PC-9 (cell line): ENCODE results near the gene MEGF8. TPM values are rescaled to one million over a fixed set of nuclear protein-coding genes. Genes with fewer than 3 reads are reported as not detected.
A peak's percentile ranks its signal among the peaks of the same experiment; 100 is the strongest.

Experiments used
- BruUV-seq: library from RNA; stranded (reverse); fragments of 400-500 nt; replicated peaks from 2 replicates; lab custom pipeline; 2021; lab: Mats Ljungman, UMichigan
- CTCF ChIA-PET: fragments of 300-600 bp; sonication (Branson Sonifier 250); formaldehyde crosslinking; loops from one replicate; lab custom pipeline; 2022; ENCODE audit warnings: antibody characterized with exemption; lab: Charles Lee
- POLR2A ChIA-PET: fragments of 300-600 bp; sonication (Branson Sonifier 250); formaldehyde crosslinking; loops from one replicate; lab custom pipeline; 2022; ENCODE audit warnings: antibody characterized with exemption; ENCODE audit not compliant: unreplicated experiment; lab: Charles Lee
- DNase-seq, 2 experiments: peaks; one replicate each; pipeline versions ENCODE4 v3.0.0 to v3.0.0-alpha.2; 2015 to 2022; ENCODE audit warnings: mixed read lengths in 1 of 2
- H2AFZ ChIP-seq: fragments of 200-600 bp; sonication (generic); 2 replicates; pipeline ENCODE4 v1.8.1; 2017; ENCODE audit warnings: antibody characterized with exemption
- H3F3A ChIP-seq: fragments of 200-600 bp; sonication (generic); 2 replicates; pipeline ENCODE4 v1.8.1; 2017; ENCODE audit warnings: antibody characterized with exemption, mild to moderate bottlenecking, low read depth; ENCODE audit not compliant: insufficient read depth
- H3K27ac ChIP-seq: fragments of 200-600 bp; sonication (generic); 2 replicates; pipeline ENCODE4 v1.6.1; 2016; ENCODE audit warnings: mixed run types
- H3K27me3 ChIP-seq: fragments of 200-600 bp; sonication (generic); 2 replicates; pipeline ENCODE4 v1.6.1; 2016; ENCODE audit warnings: low read depth, mixed run types; ENCODE audit not compliant: insufficient read depth
- H3K36me3 ChIP-seq: fragments of 200-600 bp; sonication (generic); 2 replicates; pipeline ENCODE4 v1.6.1; 2016; ENCODE audit warnings: low read depth, mixed run types
- H3K4me1 ChIP-seq: fragments of 200-600 bp; sonication (generic); replicated peaks from 2 replicates; pipeline ENCODE4 v1.6.1; 2016; ENCODE audit warnings: mixed run types; ENCODE audit not compliant: insufficient read depth
- H3K4me2 ChIP-seq: fragments of 200-600 bp; sonication (generic); 2 replicates; pipeline ENCODE4 v1.6.1; 2017; ENCODE audit warnings: mixed run types
- H3K4me3 ChIP-seq: fragments of 200-600 bp; sonication (generic); 2 replicates; pipeline ENCODE4 v1.6.1; 2016; ENCODE audit warnings: mixed run types
- H3K79me2 ChIP-seq: fragments of 200-600 bp; sonication (generic); 2 replicates; pipeline ENCODE4 v1.6.1; 2017; ENCODE audit warnings: low read depth, mixed run types
- H3K9me2 ChIP-seq: fragments of 200-600 bp; sonication (generic); 2 replicates; pipeline ENCODE4 v1.8.1; 2017; ENCODE audit warnings: mild to moderate bottlenecking; ENCODE audit not compliant: insufficient read depth
- H3K9me3 ChIP-seq: fragments of 200-600 bp; sonication (generic); 2 replicates; pipeline ENCODE4 v1.8.1; 2016; ENCODE audit warnings: low read depth; ENCODE audit not compliant: insufficient read depth
- H4K20me1 ChIP-seq: fragments of 200-600 bp; sonication (generic); 2 replicates; pipeline ENCODE4 v1.8.1; 2017; ENCODE audit not compliant: insufficient read depth
- CTCF ChIP-seq: fragments of 200-600 bp; sonication (generic); conservative IDR thresholded peaks from 2 replicates; pipeline ENCODE4 v1.6.1; 2017; ENCODE audit warnings: mixed run types, antibody characterized with exemption, mild to moderate bottlenecking, moderate library complexity
- EZH2 ChIP-seq: fragments of 200-600 bp; sonication (generic); IDR thresholded peaks from 2 replicates; pipeline ENCODE4 v1.8.0; 2017; ENCODE audit warnings: antibody characterized with exemption, low read depth
- intact Hi-C: fragments of 100-400 bp; cut with micrococcal nuclease; formaldehyde crosslinking; loops from one replicate; pipeline ENCODE4 v1.10.0; 2022; ENCODE audit not compliant: unreplicated experiment
- total RNA-seq: library from RNA; stranded (reverse); gene quantifications from 2 replicates; pipeline ENCODE4 v1.2.3, GENCODE V29; 2021

The MEGF8 gene
- total RNA-seq, 1 experiment from 2014 or later, result 40.6 TPM

- Histone ChIP-seq H3K36me3 (no peaks in the 10 kb centered on the region), H3K79me2 (peaks cover 14% of the 10 kb centered on the region; the same call in 1 of the 2 replicates), H3K9me2 (no peaks in the 10 kb centered on the region), H3K9me3 (no peaks in the 10 kb centered on the region), H2AFZ (no peak overlapping the region), H3F3A (peaks cover 35% of the 10 kb centered on the region; the same call in 1 of the 2 replicates), H3K27ac (no peak overlapping the region), H3K4me1 (peaks cover 42% of the 10 kb centered on the region), H3K4me3 (no peak overlapping the region), H3K27me3 (no peaks in the 10 kb centered on the region), H3K4me2 (peak overlapping the region; percentile 85), H4K20me1 (peaks cover 15% of the 10 kb centered on the region; the same call in 1 of the 2 replicates)
- CTCF ChIA-PET, result interaction anchor here (0.6 kb wide), 1 partner anchor 75 kb away, joined by 3 read pairs; no protein-coding TSS in a partner anchor
- no peak for TF ChIP-seq EZH2
- TF ChIP-seq CTCF, result no peak
- intact Hi-C loops, result loop anchor here (1.0 to 5.0 kb wide), 3 partner anchors 40 to 66 kb away; partner anchors contain the start of genes DEDD2 and MEGF8
- POLR2A ChIA-PET, result interaction anchor here (1.7 kb wide), 1 partner anchor 39 kb away, joined by 16 read pairs; no protein-coding TSS in a partner anchor
- BruUV-seq, result no TSS peak
- no peak for DNase-seq
These were observed 42.6 kb upstream of the MEGF8 start for GRCh38 chr19:42282819-42283187.

GRCh38 chr19:42283188-42284065 is 42.0 kb upstream of the MEGF8 start:
- intact Hi-C loops, result loop anchor here (1.0 to 5.0 kb wide), 3 partner anchors 40 to 66 kb away; partner anchors contain the start of genes DEDD2 and MEGF8
- ChIA-PET POLR2A (no interaction called here), CTCF (interaction anchor here (0.6 kb wide), 1 partner anchor 1375 kb away, joined by 3 read pairs; no protein-coding TSS in a partner anchor)
- peak overlapping the region; percentile 66 for H3K4me3 ChIP-seq
- H3K79me2 ChIP-seq, result peaks cover 14% of the 10 kb centered on the region; the same call in 1 of the 2 replicates
- no peaks in the 10 kb centered on the region for H3K36me3 ChIP-seq
- no peaks in the 10 kb centered on the region for H3K9me3 ChIP-seq
- no peak overlapping the region for H3K27ac ChIP-seq
- BruUV-seq, result TSS peak; percentile 40
- H3K4me2 ChIP-seq, result peak overlapping the region; percentile 85
- H2AFZ ChIP-seq, result peak overlapping the region; percentile 76; the same call in 1 of the 2 replicates
- DNase-seq, result peak; percentile 71 to 94
- TF ChIP-seq EZH2 (no peak), CTCF (no peak)
- peaks cover 42% of the 10 kb centered on the region for H3K4me1 ChIP-seq
- peaks cover 35% of the 10 kb centered on the region; the same call in 1 of the 2 replicates for H3F3A ChIP-seq
- no peaks in the 10 kb centered on the region for H3K27me3 ChIP-seq
- H4K20me1 ChIP-seq, result peaks cover 15% of the 10 kb centered on the region; the same call in 1 of the 2 replicates
- no peaks in the 10 kb centered on the region for H3K9me2 ChIP-seq

GRCh38 chr19:42284066-42284501 is 41.4 kb upstream of the MEGF8 start:
- BruUV-seq, result no TSS peak
- peak overlapping the region; percentile 44; the same call in 1 of the 2 replicates for H3K4me3 ChIP-seq

More at GRCh38 chr19:42284066-42284501, 41.4 kb upstream of the MEGF8 start:
- Histone ChIP-seq H3K27me3 (no peaks in the 10 kb centered on the region), H3K9me2 (no peaks in the 10 kb centered on the region), H3K4me1 (peaks cover 42% of the 10 kb centered on the region), H3K79me2 (peaks cover 14% of the 10 kb centered on the region; the same call in 1 of the 2 replicates), H3K27ac (no peak overlapping the region), H3F3A (peaks cover 28% of the 10 kb centered on the region; the same call in 1 of the 2 replicates), H3K9me3 (no peaks in the 10 kb centered on the region), H3K36me3 (no peaks in the 10 kb centered on the region), H2AFZ (no peak overlapping the region), H3K4me2 (no peak overlapping the region), H4K20me1 (peaks cover 15% of the 10 kb centered on the region; the same call in 1 of the 2 replicates)
- DNase-seq, result peak in 1 of 2 experiments; percentile 84
- TF ChIP-seq CTCF (no peak), EZH2 (no peak)
- intact Hi-C loops, result loop anchor here (5.0 kb wide), 1 partner anchor 67 kb away; the partner anchor contains the start of gene DEDD2
- CTCF ChIA-PET, result interaction anchor here (0.6 kb wide), 1 partner anchor 1375 kb away, joined by 3 read pairs; no protein-coding TSS in a partner anchor
- POLR2A ChIA-PET, result no interaction called here
